HuH-7.5 (cell line): ENCODE results near the gene KRT34.
A peak's percentile ranks its signal among the peaks of the same experiment; 100 is the strongest.
"Not testable (repeated sequence)": the region's sequence is repeated elsewhere in the genome, so short reads cannot be mapped to it uniquely, and the experiment has no call there.

Experiments used
- DNase-seq: peaks from one replicate; pipeline ENCODE4 v3.0.0; 2011; ENCODE audit warnings: low spot score

The KRT34 gene

GRCh38 chr17:41381943-41382342 is at the start of gene KRT34:
KRT34 (minus strand) TSS chr17:41382306; CDS start chr17:41382246, 60 bp downstream.
- DNase-seq = not testable (repeated sequence)

GRCh38 chr17:41430376-41430775 is 48.3 kb upstream of the KRT34 start:
- DNase-seq = not testable (repeated sequence)

- DNase-seq = no peak
Measured at GRCh38 chr17:41429667-41430066, 47.6 kb upstream of the KRT34 start.

GRCh38 chr17:41428591-41429291 is 46.6 kb upstream of the KRT34 start:
- DNase-seq = no peak

- no peak for DNase-seq
Measured at GRCh38 chr17:41424111-41424635, 42.1 kb upstream of the KRT34 start, which contains the start of gene KRT37. KRT37 (minus strand) TSS chr17:41424585; CDS start chr17:41424523, 62 bp downstream.

GRCh38 chr17:41422586-41422985 is 40.5 kb upstream of the KRT34 start:
- not testable (repeated sequence) for DNase-seq

GRCh38 chr17:41421617-41422016 is 39.5 kb upstream of the KRT34 start:
- DNase-seq = no peak

GRCh38 chr17:41421116-41421515 is 39.0 kb upstream of the KRT34 start:
- DNase-seq = no peak

GRCh38 chr17:41420134-41420533 is 38.0 kb upstream of the KRT34 start:
- no peak for DNase-seq

GRCh38 chr17:41419716-41420115 is 37.6 kb upstream of the KRT34 start:
- DNase-seq = no peak

GRCh38 chr17:41418116-41418860 is 36.2 kb upstream of the KRT34 start:
- DNase-seq = no peak

- DNase-seq = peak; percentile 45
Measured at GRCh38 chr17:41417576-41418015, 35.5 kb upstream of the KRT34 start.

GRCh38 chr17:41417127-41417526 is 35.0 kb upstream of the KRT34 start:
- DNase-seq = no peak

GRCh38 chr17:41416479-41416878 is 34.4 kb upstream of the KRT34 start:
- peak; percentile 36 for DNase-seq

- DNase-seq = no peak
Measured at GRCh38 chr17:41415833-41416335, 33.8 kb upstream of the KRT34 start.

GRCh38 chr17:41415411-41415810 is 33.3 kb upstream of the KRT34 start:
- no peak for DNase-seq

- DNase-seq = no peak
Measured at GRCh38 chr17:41413982-41414381, 31.9 kb upstream of the KRT34 start.

GRCh38 chr17:41413353-41413957 is 31.3 kb upstream of the KRT34 start:
- no peak for DNase-seq

- DNase-seq = no peak
Measured at GRCh38 chr17:41411072-41411840, 29.1 kb upstream of the KRT34 start.

GRCh38 chr17:41407226-41407625 is 25.1 kb upstream of the KRT34 start:
- no peak for DNase-seq

GRCh38 chr17:41406205-41406604 is 24.1 kb upstream of the KRT34 start:
- DNase-seq = no peak
